PFSK-1 (cell line): ENCODE data around the gene CCDC85A.

Experiments
- POLR2AphosphoS5 ChIP-seq: IDR thresholded peaks from 2 replicates; pipeline ENCODE4 v1.6.1; 2012; ENCODE audit warnings: low read depth, mild to moderate bottlenecking, control low read depth, low read length, moderate library complexity
- REST ChIP-seq, 2 experiments: IDR thresholded peaks; 2 replicates each; pipeline versions ENCODE4 v1.6.1 to v1.8.0; 2011 to 2012; ENCODE audit warnings: low read depth in 2 of 2, low read length in 2 of 2, control low read depth in 1 of 2, inconsistent platforms in 1 of 2, mild to moderate bottlenecking in 1 of 2, moderate library complexity in 1 of 2; ENCODE audit not compliant: insufficient read depth in 1 of 2
- SIN3A ChIP-seq: IDR thresholded peaks from 2 replicates; pipeline ENCODE4 v1.6.1; 2012; ENCODE audit warnings: mild to moderate bottlenecking, low read length, moderate library complexity, borderline replicate concordance; ENCODE audit not compliant: insufficient read depth
- TAF1 ChIP-seq: IDR thresholded peaks from 2 replicates; pipeline ENCODE4 v1.6.1; 2012; ENCODE audit warnings: low read length, control low read depth, borderline replicate concordance; ENCODE audit not compliant: insufficient read depth

- TF ChIP-seq REST (IDR thresholded peaks at IDR 0.05; ENCODE audit: insufficient read depth in 1 of 2, low read depth in 2 of 2, low read length in 2 of 2) (no peak), POLR2AphosphoS5 (no peak), SIN3A (no peak), TAF1 (no peak)
Observed at GRCh38 chr2:56297671-56298070, 113.9 kb downstream of the CCDC85A start.
